Endodermal cell (in vitro differentiated cells): ENCODE results near the gene ARID3B. TPM values are rescaled to one million over a fixed set of nuclear protein-coding genes. Genes with fewer than 3 reads are reported as not detected.

ENCODE experiments used
- DNase-seq: peaks from one replicate; pipeline ENCODE4 v3.0.0-alpha.2; 2017
- H3K27ac ChIP-seq: 2 replicates; pipeline ENCODE4 v1.5.1; 2013; ENCODE audit warnings: mild to moderate bottlenecking, low read depth, low read length, moderate library complexity
- H3K27me3 ChIP-seq: 2 replicates; pipeline ENCODE4 v1.6.1; 2013; ENCODE audit warnings: mild to moderate bottlenecking, low read length, moderate library complexity; ENCODE audit not compliant: insufficient read depth, control insufficient read depth, poor library complexity, severe bottlenecking
- H3K36me3 ChIP-seq: 2 replicates; pipeline ENCODE4 v1.7.0; 2013; ENCODE audit warnings: mild to moderate bottlenecking, low read length, moderate library complexity; ENCODE audit not compliant: control insufficient read depth, insufficient read depth
- H3K4me1 ChIP-seq: one replicate; pipeline ENCODE4 v1.7.0; 2013; ENCODE audit warnings: low read length; ENCODE audit not compliant: control insufficient read depth, insufficient read depth
- H3K4me3 ChIP-seq: 2 replicates; pipeline ENCODE4 v1.5.1; 2013; ENCODE audit warnings: mild to moderate bottlenecking, low read length, moderate library complexity
- H3K9ac ChIP-seq: 2 replicates; pipeline ENCODE4 v1.6.1; 2013; ENCODE audit warnings: mild to moderate bottlenecking, low read length, moderate library complexity; ENCODE audit not compliant: poor library complexity, severe bottlenecking; ENCODE audit errors: extremely low read depth
- H3K9me3 ChIP-seq: 2 replicates; pipeline ENCODE4 v1.6.1; 2013; ENCODE audit warnings: mild to moderate bottlenecking, low read length, moderate library complexity; ENCODE audit not compliant: control insufficient read depth
- H3K27ac Mint-ChIP-seq: 2 replicates; pipeline ENCODE4 v1.8.0; 2020; ENCODE audit warnings: mixed read lengths
- H3K27me3 Mint-ChIP-seq: 2 replicates; pipeline ENCODE4 v1.8.0; 2021; ENCODE audit warnings: mild to moderate bottlenecking, mixed read lengths; ENCODE audit not compliant: insufficient read depth
- H3K36me3 Mint-ChIP-seq: 2 replicates; pipeline ENCODE4 v1.8.0; 2020; ENCODE audit warnings: low read depth, mixed read lengths
- H3K4me1 Mint-ChIP-seq: 2 replicates; pipeline ENCODE4 v1.8.0; 2020; ENCODE audit warnings: mixed read lengths
- H3K4me3 Mint-ChIP-seq: 2 replicates; pipeline ENCODE4 v1.8.0; 2020; ENCODE audit warnings: mild to moderate bottlenecking, moderate library complexity, mixed read lengths
- H3K9me3 Mint-ChIP-seq: 2 replicates; pipeline ENCODE4 v1.8.0; 2020; ENCODE audit warnings: mild to moderate bottlenecking, mixed read lengths
- CTCF ChIP-seq: fragments of 200-600 bp; sonication (generic); conservative IDR thresholded peaks from 2 replicates; pipeline ENCODE4 v1.5.0; 2021; ENCODE audit warnings: antibody characterized with exemption, mild to moderate bottlenecking
- WGBS, 2 experiments: methylation state at CpG; one replicate each; pipeline versions ENCODE4 v1.1.5 to v1.1.7; 2013; ENCODE audit warnings: missing lambda C conversion rate in 2 of 2, mixed read lengths in 1 of 2; ENCODE audit not compliant: insufficient coverage in 1 of 2, insufficient read length in 1 of 2; 5-methylcytosine and 5-hydroxymethylcytosine counted together
- total RNA-seq, 2 donors: library from RNA; stranded (reverse); fragmentation: NEBNext Ultra II Directional in 1 of 2; extraction: Animal tissue kit (Norgen Biotek cat#: 25700) in 1 of 2; gene quantifications; 2 replicates in 1 of 2; 3 replicates in 1 of 2; pipeline ENCODE4 v1.2.1, GENCODE V29; 2021

The ARID3B gene
- total RNA-seq, 2 donors from 2014 or later, result 98.1 to 99.4 TPM

DNA sequence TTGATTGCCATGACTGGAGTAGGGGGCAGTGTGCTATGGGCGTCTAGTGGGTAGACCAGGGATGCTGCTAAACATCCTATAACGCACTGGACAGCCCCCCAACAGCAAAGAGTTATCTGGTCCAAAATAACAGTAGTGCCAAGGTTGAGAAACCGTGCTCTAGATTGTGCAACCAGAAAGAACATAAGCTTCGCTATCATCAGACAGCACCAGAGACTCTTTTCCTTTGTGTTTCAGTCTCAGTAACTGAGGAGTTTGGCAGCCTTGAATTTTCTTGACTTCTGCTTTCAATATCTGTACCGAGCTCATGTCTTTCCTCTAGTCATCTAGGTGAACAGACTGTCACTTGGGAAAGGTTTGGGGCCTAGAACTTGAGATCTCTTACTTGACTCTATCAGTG lies 8.8 kb downstream of the ARID3B start:
- peak; percentile 22 for DNase-seq
- Histone ChIP-seq H3K27me3 (no peaks in the 10 kb centered on the region), H3K9me3 (no peaks in the 10 kb centered on the region), H3K36me3 (peaks cover 77% of the 10 kb centered on the region), H3K4me1 (peaks cover 5% of the 10 kb centered on the region), H3K27ac (no peak overlapping the region), H3K4me3 (no peak overlapping the region), H3K9ac (no peak overlapping the region)
- peaks cover 80% of the 10 kb centered on the region for H3K36me3 Mint-ChIP-seq
- no peak overlapping the region for H3K27ac Mint-ChIP-seq
- H3K4me1 Mint-ChIP-seq, result peaks cover 21% of the 10 kb centered on the region
- no peaks in the 10 kb centered on the region for H3K9me3 Mint-ChIP-seq
- no peak overlapping the region for H3K4me3 Mint-ChIP-seq
- no peaks in the 10 kb centered on the region for H3K27me3 Mint-ChIP-seq
- TF ChIP-seq CTCF, result no peak
- WGBS, 2 experiments, result 96 to 97% methylated on average over 4 to 5 of the region's 5 CpGs

GRCh38 chr15:74551714-74552113 lies 10.7 kb downstream of the ARID3B start:
- Mint-ChIP-seq H3K36me3 (peaks cover 73% of the 10 kb centered on the region), H3K4me3 (no peak overlapping the region), H3K9me3 (no peaks in the 10 kb centered on the region), H3K27me3 (no peaks in the 10 kb centered on the region), H3K27ac (no peak overlapping the region), H3K4me1 (peaks cover 14% of the 10 kb centered on the region)
- no peak for TF ChIP-seq CTCF
- Histone ChIP-seq H3K27me3 (no peaks in the 10 kb centered on the region), H3K9ac (no peak overlapping the region), H3K27ac (no peak overlapping the region), H3K36me3 (peaks cover 68% of the 10 kb centered on the region), H3K9me3 (no peaks in the 10 kb centered on the region), H3K4me1 (no peaks in the 10 kb centered on the region), H3K4me3 (no peak overlapping the region)
- WGBS, 2 experiments, result 93% methylated on average over 3 of the region's 3 CpGs; no CpG with 5 or more reads in 1 of the 2 experiments
- no peak for DNase-seq

DNA sequence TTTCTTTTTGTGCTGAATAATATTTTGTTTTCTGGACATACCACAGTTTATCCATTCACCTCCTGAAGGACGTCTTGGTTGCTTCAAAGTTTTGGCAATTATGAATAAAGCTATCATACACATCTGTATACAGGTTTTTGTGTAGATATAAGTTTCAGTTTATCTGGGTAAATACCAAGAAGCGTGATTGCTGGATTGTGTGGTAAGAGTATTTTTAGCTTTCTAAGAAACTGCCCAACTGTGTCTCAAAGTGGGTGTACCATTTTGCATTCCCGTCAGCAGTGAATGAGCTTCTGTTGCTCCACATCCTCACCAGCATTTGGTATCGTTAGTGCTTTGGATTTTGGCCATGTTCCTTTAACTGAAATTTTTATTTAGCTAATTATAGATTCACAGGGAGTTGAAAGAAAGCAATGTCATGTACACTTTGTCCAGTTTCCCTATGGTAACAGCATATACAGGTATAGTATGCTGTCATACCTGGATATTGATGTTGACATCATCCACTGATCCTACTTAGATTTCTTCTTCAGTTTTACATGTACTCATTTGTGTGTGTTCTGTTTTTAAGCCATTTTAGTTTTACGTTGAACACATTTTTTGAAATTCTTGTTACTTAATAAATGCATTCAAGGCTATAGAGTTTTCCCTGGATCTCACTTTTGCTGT lies 11.9 kb downstream of the ARID3B start:
- Histone ChIP-seq H3K4me1 (no peaks in the 10 kb centered on the region), H3K9me3 (no peaks in the 10 kb centered on the region), H3K36me3 (peaks cover 67% of the 10 kb centered on the region), H3K9ac (no peak overlapping the region), H3K27me3 (no peaks in the 10 kb centered on the region), H3K27ac (no peak overlapping the region), H3K4me3 (no peak overlapping the region)
- Mint-ChIP-seq H3K27ac (no peak overlapping the region), H3K27me3 (no peaks in the 10 kb centered on the region), H3K36me3 (peaks cover 66% of the 10 kb centered on the region), H3K9me3 (no peaks in the 10 kb centered on the region), H3K4me1 (peaks cover 9% of the 10 kb centered on the region), H3K4me3 (no peak overlapping the region)
- DNase-seq, result no peak
- WGBS, 2 experiments, result 91 to 100% methylated on average over 2 to 4 of the region's 5 CpGs
- no peak for TF ChIP-seq CTCF
